IMR-90 (cell line): Measurements from ENCODE around the gene POLG2. TPM values are rescaled to one million over a fixed set of nuclear protein-coding genes. Genes with fewer than 3 reads are reported as not detected.

Source experiments
- ATAC-seq: fragments of 200-7000 bp; cut with Tn5 transposase; 2 replicates; pipeline ENCODE4 v1.9.1; 2020; ENCODE audit warnings: low read depth, mild to moderate bottlenecking, moderate library complexity
- BruUV-seq: library from RNA; stranded (reverse); fragments of 400-500 nt; replicated peaks from 2 replicates; lab custom pipeline; 2021; lab: Mats Ljungman, UMichigan
- CTCF ChIA-PET: fragments of 300-600 bp; formaldehyde crosslinking; extraction: SDS; loops from one replicate; lab custom pipeline; 2021; ENCODE audit warnings: antibody characterized with exemption; lab: Yijun Ruan, JAX
- POLR2A ChIA-PET: fragments of 300-600 bp; sonication (Branson Sonifier 250); formaldehyde crosslinking; loops from one replicate; lab custom pipeline; 2022; ENCODE audit warnings: antibody characterized with exemption; ENCODE audit not compliant: unreplicated experiment; lab: Charles Lee
- DNase-seq: peaks from one replicate; pipeline ENCODE4 v3.0.0; 2013
- H2AFZ ChIP-seq: replicated peaks from 2 replicates; pipeline ENCODE3; 2013; ENCODE audit warnings: low read length, mild to moderate bottlenecking; ENCODE audit not compliant: poor library complexity
- H2AK5ac ChIP-seq: 2 replicates; pipeline ENCODE4 v1.6.1; 2013; ENCODE audit warnings: low read depth, low read length, inconsistent platforms
- H2AK9ac ChIP-seq: replicated peaks from 2 replicates; pipeline ENCODE3; 2013; ENCODE audit warnings: mild to moderate bottlenecking, low read depth, low read length, moderate library complexity; ENCODE audit not compliant: poor library complexity
- H2BK120ac ChIP-seq: 2 replicates; pipeline ENCODE4 v1.6.1; 2013; ENCODE audit warnings: low read depth, low read length, inconsistent platforms
- H2BK15ac ChIP-seq: 3 replicates; pipeline ENCODE4 v1.6.1; 2013; ENCODE audit warnings: low read depth, low read length, inconsistent platforms
- H2BK20ac ChIP-seq: 2 replicates; pipeline ENCODE4 v1.6.1; 2013; ENCODE audit warnings: low read depth, mild to moderate bottlenecking, inconsistent platforms, low read length, moderate library complexity
- H2BK5ac ChIP-seq: 2 replicates; pipeline ENCODE4 v1.6.1; 2013; ENCODE audit warnings: mild to moderate bottlenecking, low read depth, low read length, inconsistent platforms; ENCODE audit not compliant: poor library complexity, severe bottlenecking
- H3K14ac ChIP-seq: replicated peaks from 2 replicates; pipeline ENCODE4 v1.6.1; 2013; ENCODE audit warnings: low read depth, low read length, inconsistent platforms
- H3K18ac ChIP-seq: 2 replicates; pipeline ENCODE4 v1.6.1; 2013; ENCODE audit warnings: low read depth, low read length, control low read depth
- H3K23ac ChIP-seq: 2 replicates; pipeline ENCODE4 v1.6.1; 2013; ENCODE audit warnings: low read depth, low read length, inconsistent platforms
- H3K27ac ChIP-seq: 2 replicates; pipeline ENCODE4 v1.5.1; 2013; ENCODE audit warnings: mild to moderate bottlenecking, control low read depth, low read length; ENCODE audit not compliant: insufficient read depth
- H3K27me3 ChIP-seq: 2 replicates; pipeline ENCODE4 v1.6.1; 2013; ENCODE audit warnings: low read length; ENCODE audit not compliant: control insufficient read depth, insufficient read depth
- H3K36me3 ChIP-seq: 2 replicates; pipeline ENCODE4 v1.6.1; 2013; ENCODE audit warnings: low read length, mixed read lengths; ENCODE audit not compliant: control insufficient read depth, insufficient read depth
- H3K4ac ChIP-seq: 2 replicates; pipeline ENCODE4 v1.6.1; 2013; ENCODE audit warnings: low read depth, low read length, inconsistent platforms
- H3K4me1 ChIP-seq: 2 replicates; pipeline ENCODE4 v1.6.1; 2013; ENCODE audit warnings: low read length, mixed read lengths; ENCODE audit not compliant: control insufficient read depth, insufficient read depth
- H3K4me2 ChIP-seq: 2 replicates; pipeline ENCODE4 v1.6.1; 2013; ENCODE audit warnings: low read depth, mild to moderate bottlenecking, control low read depth, low read length, moderate library complexity
- H3K4me3 ChIP-seq: 2 replicates; pipeline ENCODE4 v1.5.1; 2013; ENCODE audit warnings: low read depth, mild to moderate bottlenecking, control low read depth, low read length, moderate library complexity; ENCODE audit not compliant: insufficient read depth
- H3K56ac ChIP-seq: 2 replicates; pipeline ENCODE4 v1.6.1; 2013; ENCODE audit warnings: low read length, inconsistent platforms; ENCODE audit not compliant: insufficient read depth; ENCODE audit errors: extremely low read depth
- H3K79me1 ChIP-seq, 2 experiments: 2 replicates each; pipeline ENCODE4 v1.6.1; 2013; ENCODE audit warnings: low read length in 2 of 2, inconsistent platforms in 1 of 2, low read depth in 1 of 2
- H3K9ac ChIP-seq: 2 replicates; pipeline ENCODE4 v1.6.1; 2013; ENCODE audit warnings: low read depth, low read length, control low read depth
- H3K9me1 ChIP-seq: 2 replicates; pipeline ENCODE4 v1.6.1; 2013; ENCODE audit warnings: low read length, inconsistent platforms; ENCODE audit not compliant: insufficient read depth
- H3K9me3 ChIP-seq: 2 replicates; pipeline ENCODE4 v1.6.1; 2013; ENCODE audit warnings: low read length; ENCODE audit not compliant: control insufficient read depth, insufficient read depth
- H4K20me1 ChIP-seq: 2 replicates; pipeline ENCODE4 v1.6.1; 2013; ENCODE audit warnings: low read length, inconsistent platforms; ENCODE audit not compliant: insufficient read depth
- H4K5ac ChIP-seq: 2 replicates; pipeline ENCODE4 v1.6.1; 2013; ENCODE audit warnings: mild to moderate bottlenecking, low read depth, low read length, control low read depth
- H4K8ac ChIP-seq, 2 experiments: 2 replicates each; pipeline ENCODE4 v1.6.1; 2013; ENCODE audit warnings: low read depth in 2 of 2, low read length in 2 of 2, control low read depth in 1 of 2, inconsistent platforms in 1 of 2
- H4K91ac ChIP-seq: 2 replicates; pipeline ENCODE4 v1.6.1; 2013; ENCODE audit warnings: low read depth, low read length, inconsistent platforms; ENCODE audit not compliant: insufficient read depth
- POLR2A ChIP-seq: IDR thresholded peaks from 2 replicates; pipeline ENCODE4 v1.6.1; 2012; ENCODE audit warnings: mild to moderate bottlenecking, low read depth, low read length
- RFX5 ChIP-seq: IDR thresholded peaks from 2 replicates; pipeline ENCODE4 v1.8.0; 2012; ENCODE audit warnings: low read depth, mild to moderate bottlenecking, low read length, moderate library complexity
- WGBS, 2 experiments: methylation state at CpG; one replicate each; pipeline versions ENCODE4 v1.1.5 to v1.1.7; 2013; ENCODE audit warnings: missing lambda C conversion rate in 2 of 2; ENCODE audit not compliant: insufficient read length in 1 of 2; ENCODE audit errors: extremely low coverage in 2 of 2; 5-methylcytosine and 5-hydroxymethylcytosine counted together
- dilution Hi-C: fragments of 300-500 bp; cut with HindIII; formaldehyde crosslinking; loops from one replicate; pipeline ENCODE4 v1.14.3; 2018; ENCODE audit warnings: low sequenced_read_pairs; ENCODE audit not compliant: unreplicated experiment
- in situ Hi-C: fragments of 300-500 bp; cut with MboI; formaldehyde crosslinking; loops from 3 replicates; pipeline ENCODE4 v1.14.3; 2019; ENCODE audit warnings: low sequenced_read_pairs, inconsistent platforms, mixed read lengths
- intact Hi-C: fragments of 100-400 bp; cut with micrococcal nuclease; formaldehyde crosslinking; loops from 2 replicates; pipeline ENCODE4 v1.10.0; 2022
- polyA plus RNA-seq, 3 experiments: library from polyadenylated mRNA; depleted of rRNA; stranded (reverse); fragments of >200 nt; gene quantifications; 2 replicates each; pipeline ENCODE4 v1.2.3, GENCODE V29; 2012; ENCODE audit warnings: low replicate concordance in 1 of 3
- total RNA-seq: library from RNA; depleted of rRNA; stranded (reverse); fragments of >200 nt; gene quantifications from 2 replicates; pipeline ENCODE4 v1.2.3, GENCODE V29; 2012

Gene POLG2
- total and polyA plus RNA-seq, 2 of the 4 experiments (the other 2 are of a cell fraction), result 7.0 to 7.7 TPM

GRCh38 chr17:64536913-64537312 lies 40.1 kb upstream of the POLG2 start:
- Histone ChIP-seq H3K36me3 (peaks cover 61% of the 10 kb centered on the region), H3K4me2 (no peak overlapping the region), H3K18ac (no peak overlapping the region), H4K8ac (no peak overlapping the region), H3K9me3 (no peaks in the 10 kb centered on the region), H3K4ac (no peak overlapping the region), H3K56ac (no peak overlapping the region), H2BK5ac (no peak overlapping the region), H3K14ac (no peak overlapping the region), H2AFZ (no peak overlapping the region), H4K91ac (no peak overlapping the region), H4K20me1 (peaks cover 67% of the 10 kb centered on the region), H2AK9ac (no peak overlapping the region), H3K27ac (no peak overlapping the region), H2AK5ac (no peak overlapping the region), H3K4me1 (peaks cover 1% of the 10 kb centered on the region; the same call in 1 of the 2 replicates), H2BK20ac (no peak overlapping the region), H3K4me3 (no peak overlapping the region), H3K79me1 (peaks cover 12 to 75% of the 10 kb centered on the region in 2 experiments; a peak in 3 of 4 replicates), H3K23ac (no peak overlapping the region), H3K9ac (no peak overlapping the region), H4K5ac (no peak overlapping the region), H2BK120ac (no peak overlapping the region), H3K27me3 (no peaks in the 10 kb centered on the region), H2BK15ac (no peak overlapping the region), H3K9me1 (peaks cover 24% of the 10 kb centered on the region)
- no CpG with 5 or more reads among the region's 2 CpGs for WGBS, 2 experiments
- intact Hi-C loops (no loop called here), in situ Hi-C loops (no loop called here), dilution Hi-C loops (no loop called here)
- POLR2A ChIA-PET, result no interaction called here
- ATAC-seq, result no peak
- CTCF ChIA-PET, result interaction anchor here (1.2 kb wide), 1 partner anchor 8 kb away, joined by 3 read pairs; no protein-coding TSS in a partner anchor
- TF ChIP-seq POLR2A, result no peak
- TF ChIP-seq RFX5, result no peak
- BruUV-seq, result no TSS peak
- DNase-seq, result no peak
